Superior temporal gyrus (tissue), 1 donor: ENCODE measurements around the gene TERT.
A peak's percentile ranks its signal among the peaks of the same experiment; 100 is the strongest.
"Not testable (repeated sequence)": the region's sequence is repeated elsewhere in the genome, so short reads cannot be mapped to it uniquely, and the experiment has no call there.

ENCODE experiments used
- DNase-seq: peaks from one replicate; pipeline ENCODE4 v3.0.0-alpha.2; 2016; ENCODE audit errors: extremely low spot score

TERT gene

DNA sequence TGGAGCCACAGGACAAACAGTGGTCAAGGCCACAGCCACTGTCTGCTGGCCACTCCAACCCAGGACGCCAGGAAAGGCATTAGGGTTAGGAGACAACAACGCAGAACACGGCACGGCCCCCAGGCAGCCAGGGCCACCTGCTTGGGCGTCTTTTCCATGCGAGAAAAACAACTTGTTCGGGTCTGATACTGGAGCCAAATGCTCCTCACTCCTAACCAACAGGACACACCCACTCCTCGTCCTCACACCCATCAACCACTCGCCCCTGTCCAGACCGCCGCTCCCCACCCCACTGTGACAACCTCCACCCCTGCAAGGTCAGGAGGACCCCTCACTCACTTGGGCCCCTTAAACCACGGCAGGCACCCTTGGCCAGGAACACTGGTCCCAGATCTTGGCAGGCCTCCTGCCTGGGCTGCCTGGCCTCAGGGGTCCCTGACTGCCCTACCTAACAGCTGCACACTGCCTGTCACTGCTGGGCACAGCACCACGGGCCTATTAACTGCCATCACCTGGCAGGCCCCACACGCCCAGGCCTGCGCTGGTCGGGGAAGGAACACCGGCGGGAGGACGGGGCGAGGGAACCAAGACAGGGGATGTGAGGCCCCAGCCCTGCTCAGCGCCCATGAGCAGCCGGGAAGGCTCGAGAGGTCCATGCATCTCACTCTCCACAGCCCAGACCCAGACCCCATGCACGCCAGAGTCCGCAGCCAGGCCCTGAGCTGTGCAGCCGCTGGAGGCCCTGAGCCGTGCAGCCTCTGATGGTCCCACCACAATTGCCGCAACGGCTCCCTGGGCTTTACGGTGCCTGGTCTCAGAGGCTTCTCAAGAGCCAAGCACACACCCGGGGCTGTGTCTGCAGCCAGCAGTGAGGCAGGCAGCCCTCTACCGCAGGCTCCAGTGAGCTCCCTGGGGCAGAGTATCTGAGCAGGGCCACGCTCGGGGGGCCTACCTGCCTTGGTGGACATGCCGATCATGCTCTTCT, 36.3 kb upstream of the TERT start:
- DNase-seq, result no peak

DNA sequence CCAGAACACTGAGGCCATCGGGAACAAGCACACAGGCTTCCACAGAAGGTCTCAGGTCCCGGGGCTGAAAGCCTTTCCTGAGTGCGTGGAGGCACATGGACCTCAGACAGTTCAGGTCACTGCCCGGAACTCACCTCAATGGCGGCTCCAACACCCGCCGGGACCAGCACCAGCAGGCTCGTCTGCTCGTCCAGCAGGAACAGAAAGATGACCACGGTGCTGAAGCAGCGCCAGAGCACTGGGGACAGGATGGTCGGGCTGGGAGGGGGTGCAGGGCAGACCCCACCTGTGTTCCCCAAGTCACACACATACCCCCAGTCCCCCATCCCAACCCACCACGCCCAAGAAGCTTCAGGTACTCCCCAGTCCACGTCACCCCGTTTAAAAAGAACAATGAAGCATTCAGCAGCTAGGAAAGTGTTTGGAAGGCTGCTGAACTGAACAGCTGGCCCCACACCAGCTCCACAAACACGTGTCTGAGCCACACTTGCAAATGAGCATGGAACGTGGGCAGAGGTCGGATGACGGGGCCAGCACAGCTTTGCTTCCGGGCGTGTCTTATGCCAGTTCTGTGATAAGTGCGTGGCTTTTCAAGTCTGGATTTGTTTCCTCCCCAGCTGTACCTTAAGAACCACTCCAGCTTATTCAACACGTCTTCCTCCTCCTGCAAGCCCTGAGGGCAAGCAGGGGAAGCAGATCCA, 35.4 kb upstream of the TERT start:
- DNase-seq, result peak; percentile 82

DNA sequence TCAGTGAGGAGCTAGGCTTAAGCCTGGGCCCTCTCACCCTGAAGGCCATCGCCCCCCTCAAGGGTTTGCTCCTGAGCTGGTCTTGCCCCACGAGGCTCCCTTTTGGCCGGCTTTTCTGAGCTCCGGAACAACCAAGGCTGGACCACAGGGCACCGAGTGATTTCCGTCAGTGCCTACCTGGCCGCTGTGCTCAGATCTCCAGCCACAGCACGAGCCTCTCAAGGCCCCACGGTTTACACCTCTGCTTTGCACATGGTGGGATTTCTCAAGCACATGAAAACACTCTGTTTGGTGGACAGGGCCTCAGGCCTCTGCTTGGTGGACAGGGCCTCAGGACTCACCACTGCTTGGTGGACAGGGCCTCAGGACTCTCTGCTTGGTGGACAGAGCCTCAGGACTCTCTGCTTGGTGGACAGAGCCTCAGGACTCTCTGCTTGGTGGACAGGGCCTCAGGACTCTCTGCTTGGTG, 34.3 kb upstream of the TERT start:
- DNase-seq, result no peak

DNA sequence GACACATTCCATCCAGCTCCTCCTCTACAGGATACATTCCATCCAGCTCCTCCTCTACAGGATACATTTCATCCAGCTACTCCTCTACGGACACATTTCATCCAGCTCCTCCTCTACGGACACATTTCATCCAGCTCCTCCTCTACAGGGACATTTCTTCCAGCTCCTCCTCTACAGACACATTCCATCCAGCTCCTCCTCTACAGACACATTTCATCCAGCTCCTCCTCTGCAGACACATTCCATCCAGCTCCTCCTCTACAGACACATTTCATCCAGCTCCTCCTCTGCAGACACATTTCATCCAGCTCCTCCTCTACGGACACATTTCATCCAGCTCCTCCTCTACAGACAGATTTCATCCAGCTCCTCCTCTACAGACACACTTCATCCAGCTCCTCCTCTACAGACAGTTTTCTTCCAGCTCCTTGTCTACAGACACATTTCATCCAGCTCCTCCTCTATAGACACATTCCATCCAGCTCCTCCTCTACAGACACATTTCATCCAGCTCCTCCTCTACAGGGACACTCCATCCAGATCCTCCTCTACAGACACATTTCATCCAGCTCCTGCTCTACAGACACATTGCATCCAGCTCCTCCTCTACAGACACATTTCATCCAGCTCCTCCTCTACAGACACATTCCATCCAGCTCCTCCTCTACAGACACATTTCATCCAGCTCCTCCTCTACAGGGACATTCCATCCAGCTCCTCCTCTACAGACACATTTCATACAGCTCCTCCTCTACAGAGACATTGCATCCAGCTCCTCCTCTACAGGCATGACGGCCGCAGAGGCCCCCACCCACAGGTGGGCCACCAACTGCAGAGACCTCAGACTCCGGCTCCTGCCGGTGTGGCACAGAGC, 33.6 kb upstream of the TERT start:
- not testable (repeated sequence) for DNase-seq

DNA sequence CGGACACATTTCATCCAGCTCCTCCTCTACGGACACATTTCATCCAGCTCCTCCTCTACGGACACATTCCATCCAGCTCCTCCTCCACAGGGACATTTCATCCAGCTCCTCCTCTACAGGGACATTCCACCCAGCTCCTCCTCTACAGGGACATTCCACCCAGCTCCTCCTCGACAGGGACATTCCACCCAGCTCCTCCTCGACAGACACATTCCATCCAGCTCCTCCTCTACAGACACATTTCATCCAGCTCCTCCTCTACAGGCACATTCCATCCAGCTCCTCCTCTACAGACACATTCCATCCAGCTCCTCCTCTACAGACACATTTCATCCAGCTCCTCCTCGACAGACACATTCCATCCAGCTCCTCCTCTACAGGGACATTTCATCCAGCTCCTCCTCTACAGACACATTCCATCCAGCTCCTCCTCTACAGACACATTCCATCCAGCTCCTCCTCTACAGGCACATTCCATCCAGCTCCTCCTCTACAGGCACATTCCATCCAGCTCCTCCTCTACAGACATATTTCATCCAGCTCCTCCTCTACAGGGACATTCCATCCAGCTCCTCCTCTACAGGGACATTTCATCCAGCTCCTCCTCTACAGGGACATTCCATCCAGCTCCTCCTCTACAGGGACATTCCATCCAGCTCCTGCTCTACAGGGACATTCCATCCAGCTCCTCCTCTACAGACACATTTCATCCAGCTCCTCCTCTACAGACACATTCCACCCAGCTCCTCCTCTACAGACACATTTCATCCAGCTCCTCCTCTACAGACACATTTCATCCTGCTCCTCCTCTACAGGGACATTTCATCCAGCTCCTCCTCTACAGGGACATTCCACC, 32.3 kb upstream of the TERT start:
- DNase-seq, result not testable (repeated sequence)

DNA sequence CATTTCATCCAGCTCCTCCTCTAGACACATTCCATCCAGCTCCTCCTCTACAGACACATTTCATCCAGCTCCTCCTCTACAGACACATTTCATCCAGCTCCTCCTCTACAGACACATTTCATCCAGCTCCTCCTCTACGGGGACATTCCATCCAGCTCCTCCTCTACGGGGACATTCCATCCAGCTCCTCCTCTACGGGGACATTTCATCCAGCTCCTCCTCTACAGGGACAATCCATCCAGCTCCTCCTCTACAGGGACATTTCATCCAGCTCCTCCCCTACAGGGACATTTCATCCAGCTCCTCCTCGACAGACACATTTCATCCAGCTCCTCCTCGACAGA, 31.6 kb upstream of the TERT start:
- DNase-seq, result not testable (repeated sequence)

DNA sequence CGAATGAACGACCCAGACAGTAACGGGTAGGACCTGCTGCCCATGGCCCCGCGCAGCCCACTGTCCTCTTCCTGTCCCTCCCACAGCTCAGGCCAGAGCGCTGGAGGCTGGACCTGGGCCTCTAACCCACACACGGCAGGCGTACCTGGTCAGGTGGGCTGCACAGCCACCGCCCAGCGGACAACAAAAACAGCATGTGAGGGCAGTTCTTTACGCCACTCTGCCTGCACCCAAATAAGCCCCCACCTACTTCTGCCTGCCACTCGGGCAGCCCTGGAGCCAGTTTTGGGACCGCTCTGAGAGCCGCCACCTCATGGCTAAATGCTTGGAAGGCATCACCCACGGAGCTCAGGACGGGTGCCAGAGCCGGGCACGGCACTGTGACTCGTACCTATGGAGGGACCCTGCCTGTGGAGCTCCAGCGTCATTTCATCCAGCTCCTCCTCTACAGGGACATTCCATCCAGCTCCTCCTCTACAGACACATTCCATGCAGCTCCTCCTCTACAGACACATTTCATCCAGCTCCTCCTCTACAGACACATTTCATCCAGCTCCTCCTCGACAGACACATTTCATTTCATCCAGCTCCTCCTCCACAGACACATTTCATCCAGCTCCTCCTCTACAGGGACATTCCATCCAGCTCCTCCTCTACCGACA, 31.1 kb upstream of the TERT start:
- no peak for DNase-seq

DNA sequence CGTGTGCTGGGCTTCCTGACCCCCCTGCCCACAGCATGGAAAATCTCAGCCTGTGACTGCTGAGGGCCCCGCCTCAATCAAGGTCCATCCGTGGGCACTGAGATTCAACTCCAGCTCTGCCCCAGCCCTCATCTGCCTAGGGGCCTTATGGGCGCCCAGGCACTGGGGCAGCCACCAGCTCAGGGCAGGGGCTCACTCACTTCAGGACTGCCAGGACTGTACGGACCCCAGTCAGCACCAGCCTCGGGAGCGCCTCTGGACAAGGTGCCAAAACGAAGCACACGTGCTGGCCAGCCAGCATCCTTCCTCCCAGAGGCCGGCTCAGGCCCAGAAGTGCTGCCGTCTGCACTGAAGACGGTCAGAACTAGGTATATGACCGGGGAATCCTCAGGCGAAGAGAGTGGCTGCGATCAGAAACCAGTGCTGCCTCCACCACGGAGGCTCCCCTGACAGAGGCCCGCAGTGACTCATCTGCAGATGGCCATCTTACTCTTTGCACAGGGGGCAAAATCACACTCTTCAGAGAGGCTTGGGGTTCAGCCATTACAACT, 30.4 kb upstream of the TERT start:
- no peak for DNase-seq

DNA sequence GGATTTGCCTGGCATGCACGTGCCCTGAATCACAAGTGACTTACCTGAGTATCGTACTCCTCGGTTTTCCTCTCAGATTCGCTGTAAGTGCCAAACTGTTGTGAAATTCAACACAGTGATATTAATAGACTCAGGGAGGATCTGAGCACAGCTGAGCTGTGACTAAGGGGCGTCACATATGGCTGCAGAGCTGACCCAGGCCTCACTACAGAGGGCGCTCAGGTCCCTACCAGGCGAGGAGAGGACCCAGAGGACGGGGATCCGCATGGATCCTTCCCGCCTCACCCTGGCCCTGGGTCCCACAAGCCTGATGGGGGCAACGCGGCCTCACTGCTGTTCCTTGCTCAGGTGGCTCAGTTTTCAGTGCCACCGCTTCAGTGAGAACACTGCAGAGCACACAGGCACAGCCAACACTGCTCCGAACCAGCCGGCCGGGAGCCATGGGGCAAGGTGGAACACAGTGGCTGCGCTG, 29.9 kb upstream of the TERT start:
- no peak for DNase-seq

DNA sequence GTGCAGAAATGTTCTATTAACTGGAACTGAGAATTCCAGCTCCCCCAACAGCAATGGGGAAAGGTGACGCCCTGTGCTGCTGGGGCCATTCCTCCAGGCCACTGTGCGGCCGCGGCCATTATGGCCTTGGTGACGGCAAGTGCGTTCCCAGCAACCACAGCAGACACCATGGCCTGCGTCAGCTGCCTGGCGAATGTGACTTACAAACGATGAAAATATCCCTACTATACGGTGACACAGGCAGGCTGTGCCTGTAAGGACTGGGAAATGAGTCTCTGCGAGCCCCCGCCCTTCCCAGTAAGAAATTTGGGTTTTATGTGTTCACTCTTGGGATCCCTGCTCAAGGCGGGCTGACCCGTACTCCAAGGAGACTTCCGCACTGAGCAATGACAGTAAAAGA, 29.4 kb upstream of the TERT start:
- DNase-seq, result no peak

DNA sequence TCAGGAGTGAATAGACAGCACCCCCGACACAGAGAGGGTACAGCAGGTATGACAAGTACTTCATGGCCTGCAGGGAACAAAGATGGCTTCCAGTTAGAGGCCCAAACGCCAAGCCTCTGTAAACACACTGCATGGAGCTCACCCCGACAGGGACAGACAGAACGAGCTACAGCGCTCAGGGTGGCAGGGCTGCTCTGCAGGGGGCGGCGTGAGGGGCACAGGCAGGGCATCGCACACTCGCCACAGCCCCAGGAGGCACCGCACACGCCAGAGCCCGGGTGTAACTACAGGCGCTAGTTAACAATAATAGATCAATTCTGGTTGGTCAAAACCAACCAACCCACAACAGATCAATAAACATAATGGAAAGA, 28.9 kb upstream of the TERT start:
- DNase-seq, result no peak

DNA sequence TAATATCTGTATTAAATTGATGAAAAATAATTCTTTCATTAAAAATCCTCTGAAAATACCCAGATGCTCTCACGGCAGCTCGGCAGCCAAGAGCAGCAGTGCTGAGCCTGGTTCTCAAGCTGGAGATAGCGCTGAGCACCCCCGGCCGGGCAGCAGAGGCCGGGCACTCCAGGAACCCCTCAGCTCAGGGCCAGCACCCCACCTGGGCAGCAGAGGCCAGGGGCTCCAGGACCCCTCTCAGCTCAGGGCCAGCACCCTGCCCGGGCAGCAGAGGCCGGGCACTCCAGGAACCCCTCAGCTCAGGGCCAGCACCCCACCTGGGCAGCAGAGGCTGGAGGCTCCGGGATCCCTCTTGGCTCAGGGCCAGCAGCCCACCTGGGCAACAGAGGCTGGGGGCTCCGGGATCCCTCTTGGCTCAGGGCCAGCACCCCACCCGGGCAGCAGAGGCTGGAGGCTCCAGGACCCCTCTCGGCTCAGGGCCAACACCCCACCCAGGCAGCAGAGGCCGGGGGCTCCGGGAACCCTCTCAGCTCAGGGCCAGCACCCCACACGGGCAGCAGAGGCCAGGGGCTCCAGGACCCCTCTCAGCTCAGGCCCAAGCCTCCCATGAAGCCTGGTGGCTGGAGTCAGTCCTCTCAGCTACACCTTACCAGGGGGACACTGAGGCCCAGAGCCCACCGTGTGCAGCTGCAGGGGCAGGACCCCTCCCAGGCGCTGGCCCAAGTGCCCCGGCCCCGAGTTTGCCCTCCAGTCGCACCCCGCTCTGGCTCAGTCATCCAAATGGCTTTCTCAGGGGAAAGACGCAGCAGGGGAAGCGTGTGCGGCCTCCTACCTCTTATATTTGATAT, 28.3 kb upstream of the TERT start:
- no peak for DNase-seq

DNA sequence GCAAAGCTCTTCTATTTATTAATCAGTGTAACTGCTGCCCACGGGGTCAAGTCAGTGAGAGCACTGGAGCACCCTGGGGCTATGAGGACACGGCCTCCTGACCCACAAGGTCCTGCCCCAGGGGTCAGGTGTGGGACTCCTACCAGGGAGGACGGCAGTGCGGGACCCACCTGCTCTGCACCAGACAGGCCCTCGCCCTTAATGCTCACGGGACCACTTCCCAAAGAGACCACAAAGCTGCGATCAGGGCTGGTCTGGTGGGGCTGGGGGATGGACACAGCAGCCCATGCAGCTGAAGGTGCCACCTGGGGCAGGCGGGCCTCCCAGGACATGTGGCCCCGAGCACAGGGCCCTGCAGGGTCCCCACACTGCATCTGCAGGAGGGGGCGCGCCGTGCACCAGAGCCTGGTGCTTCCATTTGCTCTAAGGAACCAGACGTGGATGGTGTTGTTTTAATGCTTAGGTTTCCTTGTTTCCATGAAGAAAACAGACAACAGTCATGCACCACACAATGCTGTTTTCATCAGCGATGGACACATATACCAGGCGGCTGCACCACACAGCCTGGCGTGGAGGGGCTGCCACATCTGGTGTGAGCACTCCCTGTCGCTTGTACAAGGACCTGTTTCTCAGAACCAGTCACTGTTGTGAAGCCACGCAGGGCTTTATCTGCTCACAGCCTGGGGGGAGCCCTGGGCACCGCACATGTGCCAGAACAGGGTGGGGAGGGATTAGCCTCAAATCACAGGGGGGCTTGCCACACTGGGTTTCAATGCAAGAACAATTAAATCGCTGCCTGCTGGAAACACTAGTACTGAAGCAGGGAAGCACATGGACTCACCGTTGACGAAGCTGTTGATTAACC, 27.4 kb upstream of the TERT start:
- no peak for DNase-seq

DNA sequence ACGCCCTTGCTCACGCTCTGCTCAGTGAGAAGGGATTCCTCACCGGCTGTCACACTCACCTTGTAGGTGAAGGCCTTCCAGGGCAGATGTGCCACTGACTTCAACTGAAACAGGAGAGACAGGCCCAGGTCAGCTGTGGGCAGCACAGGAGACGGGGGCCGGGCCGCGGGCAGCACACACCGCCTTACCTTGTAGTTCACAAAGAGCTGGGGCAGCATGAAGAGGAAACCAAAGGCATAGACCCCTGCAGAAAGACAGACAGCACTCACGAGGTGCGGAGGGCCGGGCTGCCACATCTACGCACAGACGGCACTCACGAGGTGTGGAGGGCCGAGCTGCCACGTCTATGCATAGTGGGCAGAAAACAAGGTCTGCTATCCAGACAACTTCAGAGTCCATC, 26.7 kb upstream of the TERT start:
- no peak for DNase-seq

DNA sequence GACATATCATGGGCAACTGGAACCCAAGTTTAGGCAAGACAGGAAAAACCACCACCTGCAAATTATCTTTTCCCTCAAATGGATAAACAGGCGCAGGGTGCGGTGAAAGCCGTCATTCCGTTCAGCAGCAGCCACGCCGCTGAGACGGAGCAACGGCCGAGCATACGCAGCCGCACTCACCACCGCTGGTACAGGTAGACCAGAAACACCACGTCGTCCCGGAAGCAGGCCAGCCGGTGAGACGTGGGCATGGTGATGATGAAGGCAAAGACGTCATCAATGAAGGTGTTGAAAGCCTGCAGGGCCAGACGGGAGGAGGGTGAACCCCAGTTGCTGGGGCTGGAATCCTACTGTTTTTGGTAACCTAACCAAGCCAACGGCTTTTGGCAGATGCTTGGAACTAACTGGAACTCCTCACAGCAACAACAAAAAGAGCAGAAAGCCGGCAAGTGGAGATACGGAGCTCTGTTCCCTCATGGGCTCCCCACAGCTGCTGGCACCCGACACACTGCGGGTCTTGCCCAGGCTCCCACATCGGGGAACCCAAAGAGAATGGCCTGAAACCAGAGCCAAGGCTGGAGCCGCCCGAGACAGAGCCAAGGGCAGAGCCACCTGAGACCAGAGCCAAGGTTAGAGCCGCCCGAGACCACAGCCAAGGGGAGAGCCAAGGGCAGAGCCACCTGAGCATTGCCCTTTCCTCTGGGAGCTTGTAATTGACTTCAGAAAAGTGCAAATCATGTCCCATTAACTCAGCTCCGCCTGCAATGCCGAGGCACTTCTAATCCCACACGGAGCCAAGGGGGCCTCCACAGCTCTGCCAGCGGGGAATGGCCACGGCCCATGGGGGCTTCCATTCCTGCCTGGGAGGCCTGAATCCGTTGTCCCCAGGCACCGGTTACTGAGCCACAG, 25.8 kb upstream of the TERT start:
- no peak for DNase-seq

DNA sequence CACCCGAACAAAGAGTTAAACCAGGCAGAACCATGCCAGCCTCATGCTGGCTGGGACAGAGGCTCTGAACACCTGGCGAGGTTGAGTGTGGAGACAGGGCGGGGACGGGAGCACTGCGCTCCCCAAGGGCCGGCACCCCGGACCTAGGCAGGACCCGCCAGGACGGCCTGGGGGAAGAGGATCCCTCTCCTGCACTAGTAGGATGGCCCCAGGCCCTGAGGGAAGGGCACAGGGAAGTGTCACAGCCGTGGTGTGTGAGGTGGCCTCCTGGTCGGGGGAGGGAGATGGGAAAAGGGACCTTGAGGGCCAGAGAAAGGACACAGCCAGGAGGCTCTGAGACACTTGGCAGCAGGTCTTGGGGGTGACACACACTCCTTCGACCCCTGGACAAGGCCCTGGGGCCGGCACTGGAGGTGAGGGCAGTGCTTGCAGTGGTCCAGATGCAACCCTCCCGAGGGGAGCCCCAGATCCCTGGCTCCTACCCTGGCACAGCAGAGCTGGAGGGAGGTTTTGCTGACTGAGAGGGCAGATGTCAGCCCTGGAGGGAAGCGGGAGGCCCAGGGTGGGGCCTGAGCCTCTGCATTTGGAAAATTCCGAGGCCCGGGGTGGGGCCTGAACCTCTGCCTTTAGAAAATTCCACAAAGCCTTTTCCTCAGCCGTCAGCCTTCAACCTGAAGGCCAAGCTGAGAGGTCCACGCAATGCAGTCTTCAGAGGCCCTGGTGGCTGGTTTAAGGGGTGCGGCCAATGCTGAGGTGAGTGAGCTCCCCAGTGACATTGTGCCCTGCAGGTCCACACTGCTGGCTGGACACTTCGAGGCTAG, 24.8 kb upstream of the TERT start:
- DNase-seq, result no peak
